IPS-15b (cell line): ENCODE results near the gene DEPP1.

Source experiments
- H3K27me3 ChIP-seq: one replicate; pipeline ENCODE4 v1.6.1; 2013; ENCODE audit warnings: low read length; ENCODE audit not compliant: control insufficient read depth, insufficient read depth
- H3K36me3 ChIP-seq: one replicate; pipeline ENCODE4 v1.6.1; 2013; ENCODE audit warnings: low read length; ENCODE audit not compliant: control insufficient read depth, insufficient read depth
- H3K4me1 ChIP-seq: one replicate; pipeline ENCODE4 v1.6.1; 2013; ENCODE audit warnings: mild to moderate bottlenecking, low read length; ENCODE audit not compliant: control insufficient read depth, insufficient read depth
- H3K4me3 ChIP-seq: one replicate; pipeline ENCODE4 v1.5.1; 2013; ENCODE audit warnings: low read depth, low read length
- H3K9ac ChIP-seq: one replicate; pipeline ENCODE4 v1.6.1; 2013; ENCODE audit warnings: low read depth, mild to moderate bottlenecking, low read length
- H3K9me3 ChIP-seq: one replicate; pipeline ENCODE4 v1.6.1; 2013; ENCODE audit warnings: mild to moderate bottlenecking, low read length; ENCODE audit not compliant: control insufficient read depth, insufficient read depth

The DEPP1 gene

DNA sequence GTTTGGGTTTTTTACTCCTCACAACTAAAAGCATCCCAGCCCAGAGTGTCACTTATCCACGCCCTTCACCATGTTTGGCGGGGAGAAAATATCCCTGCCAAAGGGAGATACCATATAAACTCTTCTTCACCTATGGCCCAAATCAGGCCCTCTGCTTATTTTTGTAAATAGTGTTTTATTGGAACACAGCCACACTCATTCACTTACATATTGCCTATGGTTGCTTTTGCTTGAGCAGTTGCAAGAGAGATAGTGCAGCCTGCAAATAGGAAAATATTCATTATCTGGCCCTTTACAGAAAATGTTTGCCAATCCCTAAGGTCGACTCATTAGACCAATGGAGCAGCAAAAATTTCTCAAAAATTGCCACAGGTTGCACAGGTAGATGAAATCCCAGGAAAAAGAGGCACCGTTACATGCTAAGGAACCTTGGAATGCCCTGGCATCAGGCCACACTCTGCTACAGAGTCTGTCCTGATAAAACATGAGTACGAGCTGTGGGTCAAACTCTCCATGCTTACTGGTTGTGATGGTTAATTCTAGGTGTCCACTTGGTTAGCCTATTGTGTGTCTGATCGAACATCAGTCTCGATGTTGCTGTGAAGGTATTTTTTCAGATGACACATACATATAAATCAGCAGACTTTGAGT is 26.9 kb downstream of the DEPP1 start:
- Histone ChIP-seq H3K4me1 (no peaks in the 10 kb centered on the region), H3K9ac (no peak overlapping the region), H3K4me3 (no peak overlapping the region), H3K9me3 (no peaks in the 10 kb centered on the region), H3K27me3 (no peaks in the 10 kb centered on the region), H3K36me3 (no peaks in the 10 kb centered on the region)

DNA sequence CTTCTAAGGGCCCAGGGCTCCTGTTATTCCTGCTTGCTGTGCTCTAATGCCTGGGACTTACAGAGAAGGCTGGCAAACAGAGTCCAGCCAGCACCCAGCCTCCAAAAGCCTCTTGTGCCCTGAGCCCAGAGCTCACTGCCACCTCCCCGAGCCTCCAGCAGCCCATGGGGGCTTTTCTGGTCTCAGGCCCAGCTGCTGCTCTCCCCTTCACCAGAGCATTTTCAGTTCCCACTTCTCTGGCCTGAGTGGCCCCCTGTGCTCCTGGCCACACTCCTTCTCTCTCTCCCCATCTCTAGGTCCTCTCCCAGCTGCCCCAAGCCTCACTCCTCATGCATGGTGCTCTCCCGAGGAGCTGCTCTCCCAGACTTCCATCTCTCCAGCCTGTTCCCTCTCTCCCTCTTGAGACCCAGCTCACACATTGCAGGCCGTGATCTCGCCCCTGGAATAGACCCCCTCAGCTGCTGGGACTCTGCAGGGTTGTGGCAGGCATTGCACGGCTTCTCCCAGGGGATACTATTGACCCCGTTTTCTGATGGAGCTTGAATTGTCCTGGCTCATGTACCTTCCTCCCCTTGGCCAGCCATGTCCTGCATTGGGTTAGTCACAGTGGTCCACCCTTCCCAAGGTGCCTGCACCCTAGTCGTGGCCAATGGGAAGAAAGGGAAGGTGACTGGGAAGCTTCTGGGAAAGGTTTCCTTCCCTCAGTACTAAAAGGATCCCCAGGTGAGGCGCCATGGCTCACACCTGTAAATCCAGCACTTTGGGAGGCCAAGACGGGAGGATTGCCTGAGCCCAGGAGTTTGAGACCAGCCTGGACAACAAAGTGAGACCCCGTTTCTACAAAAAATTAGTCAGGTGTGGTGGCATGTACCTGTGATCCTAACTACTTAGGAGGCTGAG is 28.0 kb downstream of the DEPP1 start:
- H3K9me3 ChIP-seq, result no peaks in the 10 kb centered on the region
- no peak overlapping the region for H3K4me3 ChIP-seq
- no peak overlapping the region for H3K9ac ChIP-seq
- H3K27me3 ChIP-seq, result no peaks in the 10 kb centered on the region
- H3K4me1 ChIP-seq, result no peaks in the 10 kb centered on the region
- H3K36me3 ChIP-seq, result no peaks in the 10 kb centered on the region

DNA sequence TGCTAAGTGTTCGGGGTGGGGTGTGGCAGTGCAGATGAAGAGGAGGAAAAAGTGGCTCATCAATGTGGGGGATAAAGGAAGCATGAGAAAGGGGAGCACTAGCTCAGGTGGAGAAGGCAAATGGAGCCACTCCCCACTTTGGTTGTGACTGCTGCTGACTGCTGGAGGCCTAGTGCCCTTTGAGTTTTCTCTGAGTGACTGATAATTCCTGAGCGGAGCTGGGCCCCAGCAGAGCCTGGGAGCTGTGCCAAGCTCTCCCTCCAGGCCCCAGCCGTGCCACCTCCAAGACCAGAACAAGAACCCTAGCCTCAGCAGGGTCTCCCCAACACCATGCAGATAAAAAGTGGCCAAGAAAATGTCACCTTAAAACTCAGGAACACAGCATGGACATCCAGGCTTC is 28.7 kb downstream of the DEPP1 start:
- no peaks in the 10 kb centered on the region for H3K4me1 ChIP-seq
- no peak overlapping the region for H3K9ac ChIP-seq
- no peaks in the 10 kb centered on the region for H3K36me3 ChIP-seq

DNA sequence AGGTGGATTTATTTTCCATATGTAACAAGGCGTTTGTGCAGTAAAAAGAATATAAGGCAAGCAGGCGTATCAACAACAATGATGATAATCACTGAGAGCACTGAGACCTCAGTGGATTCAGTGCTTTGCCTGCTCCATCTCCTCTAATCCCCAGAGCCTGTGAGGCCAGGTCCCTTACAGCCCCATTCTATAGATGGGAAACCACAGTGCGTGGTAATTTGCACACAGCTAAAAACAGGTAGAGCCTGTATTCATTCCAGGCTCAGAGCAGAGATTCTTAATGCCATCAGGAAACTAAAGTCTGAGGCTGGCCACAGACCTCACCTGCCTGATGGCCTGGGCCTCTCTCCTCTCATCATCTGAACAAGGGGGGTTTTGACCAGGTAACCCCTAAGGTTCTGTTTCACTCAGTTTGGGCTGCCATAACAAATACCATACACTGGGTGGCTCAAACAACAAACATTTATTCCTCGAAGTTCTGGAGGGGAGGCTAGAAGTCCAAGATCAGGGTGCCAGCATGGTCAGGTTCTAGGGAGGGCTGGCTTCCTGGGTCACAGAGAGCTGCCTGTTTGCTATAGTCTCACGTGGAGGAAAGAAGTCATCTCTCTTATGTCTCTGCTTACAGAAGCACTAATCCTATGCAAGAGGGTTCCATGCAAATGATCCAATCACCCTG is 29.3 kb downstream of the DEPP1 start:
- H3K36me3 ChIP-seq, result no peaks in the 10 kb centered on the region
- no peak overlapping the region for H3K4me3 ChIP-seq
- peaks cover 3% of the 10 kb centered on the region for H3K9me3 ChIP-seq
- no peaks in the 10 kb centered on the region for H3K27me3 ChIP-seq
- no peak overlapping the region for H3K9ac ChIP-seq
- no peaks in the 10 kb centered on the region for H3K4me1 ChIP-seq

More for the DNA sequence above, 28.7 kb downstream of the DEPP1 start:
- no peak overlapping the region for H3K4me3 ChIP-seq
- H3K9me3 ChIP-seq, result no peaks in the 10 kb centered on the region
- H3K27me3 ChIP-seq, result no peaks in the 10 kb centered on the region

DNA sequence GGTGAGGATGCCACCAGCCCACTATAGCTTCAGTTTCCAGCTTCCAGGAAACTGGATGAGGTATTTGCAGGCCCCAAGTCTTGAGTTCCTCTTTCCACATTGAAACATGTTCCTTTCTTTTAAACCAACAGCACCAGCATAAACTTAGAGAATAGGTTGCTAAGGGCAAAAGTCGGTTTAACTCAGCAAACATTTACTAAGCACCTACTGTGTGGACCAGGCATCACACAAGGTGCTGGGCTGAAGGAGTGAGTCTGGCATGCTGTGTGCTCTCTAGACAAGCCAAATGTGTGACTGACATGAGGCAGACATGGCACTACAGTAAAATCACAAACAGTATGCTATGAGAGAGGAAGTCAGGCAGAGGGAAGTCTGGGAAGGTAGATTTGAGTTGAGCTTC is 30.0 kb downstream of the DEPP1 start:
- H3K4me1 ChIP-seq, result no peaks in the 10 kb centered on the region
- no peak overlapping the region for H3K4me3 ChIP-seq

GRCh38 chr10:44947371-44948152 is 31.0 kb downstream of the DEPP1 start:
- no peak overlapping the region for H3K4me3 ChIP-seq
- no peaks in the 10 kb centered on the region for H3K4me1 ChIP-seq

More for the DNA sequence above, 30.0 kb downstream of the DEPP1 start:
- Histone ChIP-seq H3K9ac (no peak overlapping the region), H3K36me3 (no peaks in the 10 kb centered on the region), H3K27me3 (no peaks in the 10 kb centered on the region), H3K9me3 (peaks cover 6% of the 10 kb centered on the region)

DNA sequence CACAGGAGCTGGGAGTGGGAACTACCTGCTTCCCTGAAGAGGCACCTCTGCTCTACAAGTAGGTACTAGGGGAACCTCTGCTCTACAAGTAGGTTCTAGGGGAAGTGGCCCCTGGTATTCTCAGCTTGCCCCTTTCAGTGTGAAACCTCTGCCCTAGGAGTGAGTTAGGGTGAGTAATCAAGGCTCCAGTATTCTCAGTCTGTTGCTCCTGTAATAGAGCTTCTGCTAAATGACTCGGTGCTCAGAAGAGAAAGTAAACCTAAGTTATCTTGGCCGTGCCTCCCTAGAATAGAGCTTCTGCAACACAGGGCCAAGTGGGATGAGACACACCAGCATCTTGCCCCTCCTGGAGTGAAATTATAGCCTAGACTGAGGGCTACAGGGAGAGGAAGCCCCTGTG is 32.4 kb downstream of the DEPP1 start:
- no peak overlapping the region for H3K9ac ChIP-seq
- H3K36me3 ChIP-seq, result no peaks in the 10 kb centered on the region
- peaks cover 6% of the 10 kb centered on the region for H3K9me3 ChIP-seq
- H3K27me3 ChIP-seq, result no peaks in the 10 kb centered on the region
- no peaks in the 10 kb centered on the region for H3K4me1 ChIP-seq
- H3K4me3 ChIP-seq, result no peak overlapping the region

More at GRCh38 chr10:44947371-44948152, 31.0 kb downstream of the DEPP1 start:
- peaks cover 6% of the 10 kb centered on the region for H3K9me3 ChIP-seq
- no peaks in the 10 kb centered on the region for H3K27me3 ChIP-seq
- H3K36me3 ChIP-seq, result no peaks in the 10 kb centered on the region
- no peak overlapping the region for H3K9ac ChIP-seq

GRCh38 chr10:44944354-44944753 is 34.3 kb downstream of the DEPP1 start:
- peaks cover 6% of the 10 kb centered on the region for H3K9me3 ChIP-seq
- H3K4me1 ChIP-seq, result no peaks in the 10 kb centered on the region
- H3K27me3 ChIP-seq, result no peaks in the 10 kb centered on the region
- no peak overlapping the region for H3K4me3 ChIP-seq
- no peak overlapping the region for H3K9ac ChIP-seq
- no peaks in the 10 kb centered on the region for H3K36me3 ChIP-seq

GRCh38 chr10:44939691-44940401 is 38.8 kb downstream of the DEPP1 start:
- H3K4me1 ChIP-seq, result no peaks in the 10 kb centered on the region
- no peak overlapping the region for H3K4me3 ChIP-seq
- no peak overlapping the region for H3K9ac ChIP-seq
- H3K27me3 ChIP-seq, result no peaks in the 10 kb centered on the region
- H3K9me3 ChIP-seq, result peaks cover 6% of the 10 kb centered on the region
- no peaks in the 10 kb centered on the region for H3K36me3 ChIP-seq

DNA sequence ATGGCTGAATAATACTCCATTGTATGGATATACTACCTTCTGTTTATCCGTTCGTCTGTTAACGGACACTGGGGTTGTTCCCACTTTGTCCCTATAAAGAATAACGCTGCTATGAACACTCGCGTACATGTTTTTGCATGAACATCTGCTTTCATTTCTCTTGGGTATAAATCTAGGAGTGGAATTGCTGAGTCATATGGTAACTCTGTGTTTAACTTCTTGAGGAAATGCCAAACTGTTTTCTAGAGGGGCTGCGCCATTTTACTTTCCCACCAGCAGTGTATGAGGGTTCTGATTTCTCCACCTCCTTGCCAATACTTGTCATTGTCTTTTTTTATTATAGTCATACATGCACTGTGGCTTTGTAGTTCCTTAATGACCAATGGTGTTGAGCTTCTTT is 39.7 kb downstream of the DEPP1 start:
- Histone ChIP-seq H3K9ac (no peak overlapping the region), H3K4me1 (no peaks in the 10 kb centered on the region), H3K36me3 (no peaks in the 10 kb centered on the region), H3K27me3 (no peaks in the 10 kb centered on the region), H3K9me3 (no peaks in the 10 kb centered on the region), H3K4me3 (no peak overlapping the region)
